Measurements from ENCODE around the gene TECTB.

TECTB gene

GRCh38 chr10:112307358-112308124 is 24.3 kb downstream of the TECTB start:
- Mint-ChIP-seq H3K27me3 (ENCODE audit: low read depth) (peaks cover 19% of the 10 kb centered on the region), H3K27ac (no peak overlapping the region)

GRCh38 chr10:112308125-112308502 is 24.9 kb downstream of the TECTB start:
- Mint-ChIP-seq H3K4me3 (no peak overlapping the region), H3K4me1 (ENCODE audit: low read depth) (peaks cover 1% of the 10 kb centered on the region), H3K9me3 (no peaks in the 10 kb centered on the region), H3K27me3 (ENCODE audit: low read depth) (peaks cover 23% of the 10 kb centered on the region), H3K36me3 (ENCODE audit: low read depth) (no peaks in the 10 kb centered on the region), H3K27ac (no peak overlapping the region)

More at GRCh38 chr10:112307358-112308124, 24.3 kb downstream of the TECTB start:
- Mint-ChIP-seq H3K9me3 (no peaks in the 10 kb centered on the region), H3K4me3 (no peak overlapping the region), H3K4me1 (ENCODE audit: low read depth) (peaks cover 1% of the 10 kb centered on the region), H3K36me3 (ENCODE audit: low read depth) (no peaks in the 10 kb centered on the region)

GRCh38 chr10:112311481-112311880 is 28.3 kb downstream of the TECTB start:
- H3K27me3 Mint-ChIP-seq (ENCODE audit: low read depth) = peaks cover 39% of the 10 kb centered on the region
- no peak overlapping the region for H3K27ac Mint-ChIP-seq
- no peaks in the 10 kb centered on the region for H3K36me3 Mint-ChIP-seq (ENCODE audit: low read depth)
- H3K9me3 Mint-ChIP-seq = no peaks in the 10 kb centered on the region
- no peak overlapping the region for H3K4me3 Mint-ChIP-seq
- H3K4me1 Mint-ChIP-seq (ENCODE audit: low read depth) = peaks cover 1% of the 10 kb centered on the region

- Mint-ChIP-seq H3K36me3 (ENCODE audit: low read depth) (no peaks in the 10 kb centered on the region), H3K9me3 (no peaks in the 10 kb centered on the region), H3K4me3 (no peak overlapping the region), H3K27me3 (ENCODE audit: low read depth) (peaks cover 34% of the 10 kb centered on the region), H3K27ac (no peak overlapping the region), H3K4me1 (ENCODE audit: low read depth) (no peaks in the 10 kb centered on the region)
These were observed 30.0 kb downstream of the TECTB start for GRCh38 chr10:112313234-112313633.

GRCh38 chr10:112313911-112314310 is 30.7 kb downstream of the TECTB start:
- Mint-ChIP-seq H3K36me3 (ENCODE audit: low read depth) (no peaks in the 10 kb centered on the region), H3K4me1 (ENCODE audit: low read depth) (no peaks in the 10 kb centered on the region), H3K9me3 (no peaks in the 10 kb centered on the region), H3K27ac (no peak overlapping the region), H3K4me3 (no peak overlapping the region), H3K27me3 (ENCODE audit: low read depth) (peaks cover 38% of the 10 kb centered on the region)

GRCh38 chr10:112314822-112315474 is 31.7 kb downstream of the TECTB start:
- Mint-ChIP-seq H3K4me1 (ENCODE audit: low read depth) (no peaks in the 10 kb centered on the region), H3K27me3 (ENCODE audit: low read depth) (peaks cover 38% of the 10 kb centered on the region), H3K36me3 (ENCODE audit: low read depth) (no peaks in the 10 kb centered on the region), H3K9me3 (no peaks in the 10 kb centered on the region), H3K4me3 (no peak overlapping the region), H3K27ac (no peak overlapping the region)

GRCh38 chr10:112327678-112328077 is 44.5 kb downstream of the TECTB start:
- no peaks in the 10 kb centered on the region for H3K9me3 Mint-ChIP-seq
- peaks cover 15% of the 10 kb centered on the region for H3K27me3 Mint-ChIP-seq (ENCODE audit: low read depth)
- no peak overlapping the region for H3K27ac Mint-ChIP-seq
- H3K4me1 Mint-ChIP-seq (ENCODE audit: low read depth) = no peaks in the 10 kb centered on the region
- no peaks in the 10 kb centered on the region for H3K36me3 Mint-ChIP-seq (ENCODE audit: low read depth)
- no peak overlapping the region for H3K4me3 Mint-ChIP-seq

GRCh38 chr10:112330162-112330561 is 47.0 kb downstream of the TECTB start:
- no peak overlapping the region for H3K4me3 Mint-ChIP-seq
- no peaks in the 10 kb centered on the region for H3K4me1 Mint-ChIP-seq (ENCODE audit: low read depth)
- no peak overlapping the region for H3K27ac Mint-ChIP-seq
- no peaks in the 10 kb centered on the region for H3K36me3 Mint-ChIP-seq (ENCODE audit: low read depth)
- H3K9me3 Mint-ChIP-seq = no peaks in the 10 kb centered on the region
- peaks cover 18% of the 10 kb centered on the region for H3K27me3 Mint-ChIP-seq (ENCODE audit: low read depth)

GRCh38 chr10:112330607-112331160 is 47.5 kb downstream of the TECTB start:
- peaks cover 18% of the 10 kb centered on the region for H3K27me3 Mint-ChIP-seq (ENCODE audit: low read depth)
- H3K36me3 Mint-ChIP-seq (ENCODE audit: low read depth) = no peaks in the 10 kb centered on the region
- H3K4me3 Mint-ChIP-seq = no peak overlapping the region
- no peak overlapping the region for H3K27ac Mint-ChIP-seq
- H3K4me1 Mint-ChIP-seq (ENCODE audit: low read depth) = no peaks in the 10 kb centered on the region
- no peaks in the 10 kb centered on the region for H3K9me3 Mint-ChIP-seq

- Mint-ChIP-seq H3K27ac (no peak overlapping the region), H3K4me3 (no peak overlapping the region), H3K4me1 (ENCODE audit: low read depth) (no peaks in the 10 kb centered on the region), H3K27me3 (ENCODE audit: low read depth) (peaks cover 15% of the 10 kb centered on the region), H3K36me3 (ENCODE audit: low read depth) (no peaks in the 10 kb centered on the region), H3K9me3 (no peaks in the 10 kb centered on the region)
These were observed 48.8 kb downstream of the TECTB start for GRCh38 chr10:112332022-112332421.

- Mint-ChIP-seq H3K4me1 (ENCODE audit: low read depth) (no peaks in the 10 kb centered on the region), H3K27ac (no peak overlapping the region), H3K9me3 (no peaks in the 10 kb centered on the region), H3K4me3 (no peak overlapping the region), H3K27me3 (ENCODE audit: low read depth) (peaks cover 15% of the 10 kb centered on the region), H3K36me3 (ENCODE audit: low read depth) (no peaks in the 10 kb centered on the region)
These were observed 49.5 kb downstream of the TECTB start for GRCh38 chr10:112332509-112333228.

- H3K36me3 Mint-ChIP-seq (ENCODE audit: low read depth) = no peaks in the 10 kb centered on the region
- H3K27me3 Mint-ChIP-seq (ENCODE audit: low read depth) = peaks cover 15% of the 10 kb centered on the region
- H3K27ac Mint-ChIP-seq = no peak overlapping the region
- H3K9me3 Mint-ChIP-seq = no peaks in the 10 kb centered on the region
- H3K4me3 Mint-ChIP-seq = no peak overlapping the region
- no peaks in the 10 kb centered on the region for H3K4me1 Mint-ChIP-seq (ENCODE audit: low read depth)
These were observed 50.3 kb downstream of the TECTB start for GRCh38 chr10:112333452-112333851.

- H3K27ac Mint-ChIP-seq = no peak overlapping the region
- H3K27me3 Mint-ChIP-seq (ENCODE audit: low read depth) = peaks cover 15% of the 10 kb centered on the region
- no peaks in the 10 kb centered on the region for H3K36me3 Mint-ChIP-seq (ENCODE audit: low read depth)
- H3K4me3 Mint-ChIP-seq = no peak overlapping the region
- H3K9me3 Mint-ChIP-seq = no peaks in the 10 kb centered on the region
- H3K4me1 Mint-ChIP-seq (ENCODE audit: low read depth) = no peaks in the 10 kb centered on the region
These were observed 52.1 kb downstream of the TECTB start for GRCh38 chr10:112335111-112335867.

GRCh38 chr10:112335868-112336265 is 52.7 kb downstream of the TECTB start:
- no peak overlapping the region for H3K4me3 Mint-ChIP-seq
- H3K27ac Mint-ChIP-seq = no peak overlapping the region
- H3K36me3 Mint-ChIP-seq (ENCODE audit: low read depth) = no peaks in the 10 kb centered on the region
- H3K9me3 Mint-ChIP-seq = no peaks in the 10 kb centered on the region
- H3K4me1 Mint-ChIP-seq (ENCODE audit: low read depth) = no peaks in the 10 kb centered on the region
- H3K27me3 Mint-ChIP-seq (ENCODE audit: low read depth) = peaks cover 15% of the 10 kb centered on the region
